Forelimb muscle (tissue), 1 donor: Measurements from ENCODE around the gene SOCS3. TPM values are rescaled to one million over a fixed set of nuclear protein-coding genes. Genes with fewer than 3 reads are reported as not detected.
"Not testable (repeated sequence)": the region's sequence is repeated elsewhere in the genome, so short reads cannot be mapped to it uniquely, and the experiment has no call there.

ENCODE experiments used
- DNase-seq: peaks from one replicate; pipeline ENCODE4 v3.0.0-alpha.2; 2013; ENCODE audit warnings: low read depth
- polyA plus RNA-seq: library from polyadenylated mRNA; unstranded; fragments of 120-200 nt; gene quantifications from one replicate; pipeline ENCODE4 v1.2.1, GENCODE V29; 2013; ENCODE audit not compliant: insufficient read length

The SOCS3 gene
- polyA plus RNA-seq, 1 donor, result 6.2 TPM

DNA sequence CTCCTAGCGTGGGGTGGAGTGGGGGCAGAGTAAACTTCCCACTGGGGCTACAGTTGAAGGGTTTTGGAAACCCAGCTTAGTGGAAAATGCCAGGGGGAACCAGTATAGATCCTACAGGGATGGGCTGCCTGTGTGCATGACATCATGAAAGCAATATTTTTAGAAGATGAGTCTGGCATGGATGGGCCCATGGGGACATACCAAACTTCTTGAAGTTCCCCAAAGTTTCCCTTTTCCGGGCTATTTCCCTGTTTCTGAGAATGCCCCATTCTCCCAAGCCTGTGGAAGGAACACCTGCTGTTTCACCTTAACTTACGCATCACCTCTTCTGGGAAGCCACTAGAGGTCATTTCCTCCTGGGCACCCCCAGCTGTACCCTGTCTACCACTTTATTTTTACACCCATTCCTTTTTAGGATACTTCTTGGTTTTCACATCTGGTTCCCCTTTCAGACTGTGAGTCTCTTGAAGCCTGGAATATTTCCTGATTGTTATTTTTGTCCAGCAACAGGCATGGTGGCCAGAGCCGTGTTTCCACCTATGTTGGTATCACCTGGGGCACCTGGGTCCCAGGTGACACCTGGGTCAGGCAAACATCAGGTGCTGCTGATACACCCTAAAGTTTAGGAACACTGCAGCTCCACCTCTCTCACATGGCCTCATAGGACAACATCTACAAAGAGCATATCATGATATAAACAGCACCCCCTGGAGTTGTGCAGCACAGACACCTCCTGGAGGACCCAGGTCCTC, 9.8 kb downstream of the SOCS3 start:
- no peak for DNase-seq

DNA sequence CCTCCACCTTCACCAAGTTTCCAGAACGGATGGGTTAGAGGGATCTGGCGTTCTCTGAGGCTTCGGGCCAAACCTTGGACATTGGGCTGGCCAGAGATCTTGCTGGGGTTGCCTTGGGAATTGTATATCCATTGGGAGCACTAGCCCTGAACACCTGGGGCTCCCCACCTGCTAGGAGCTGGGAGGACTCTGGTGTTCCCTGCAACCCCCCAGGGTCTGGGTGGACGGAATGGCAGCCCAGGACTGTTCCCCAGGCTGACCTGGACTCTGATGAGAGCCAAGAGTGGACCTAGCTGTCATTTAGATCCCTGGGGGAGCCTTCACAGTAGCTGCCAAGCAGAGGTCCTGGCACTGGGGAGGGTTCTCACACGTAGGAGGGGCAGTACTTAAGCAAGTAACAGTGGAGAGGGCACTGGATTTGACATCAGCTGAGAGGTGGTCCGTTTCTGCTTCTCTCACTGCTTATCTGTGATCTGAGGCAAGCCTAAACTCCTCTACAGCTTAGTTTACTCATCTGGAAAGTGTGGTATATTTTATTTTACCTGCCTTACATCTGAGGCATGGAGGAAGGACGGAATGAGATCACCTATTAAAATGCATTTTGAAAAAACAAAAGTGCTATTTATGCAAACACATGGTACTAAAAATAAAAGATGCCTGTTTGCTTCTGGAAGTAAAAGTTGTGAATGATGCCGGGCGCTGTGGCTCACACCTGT, 11.7 kb downstream of the SOCS3 start:
- DNase-seq, result no peak

DNA sequence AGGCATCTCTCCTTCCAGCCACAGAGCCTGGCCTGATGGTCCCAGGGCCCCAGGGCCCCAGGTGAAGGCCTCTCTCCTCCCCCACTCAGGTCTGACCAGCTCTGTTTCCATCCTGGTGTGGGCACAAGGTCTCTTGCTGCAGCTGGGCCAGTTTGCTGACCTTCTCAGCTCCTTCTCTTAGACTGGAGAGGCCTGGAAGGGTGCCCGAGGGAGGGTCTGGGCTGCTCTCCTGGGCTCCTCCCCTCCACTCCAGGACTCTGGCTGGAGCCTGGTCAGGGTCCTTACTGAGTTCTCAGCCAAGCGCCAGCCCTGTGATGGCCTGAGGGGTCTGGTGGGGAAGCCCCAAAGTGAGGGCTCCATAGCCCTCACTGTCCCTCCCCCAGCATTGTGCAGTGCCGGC, 12.4 kb downstream of the SOCS3 start:
- no peak for DNase-seq

DNA sequence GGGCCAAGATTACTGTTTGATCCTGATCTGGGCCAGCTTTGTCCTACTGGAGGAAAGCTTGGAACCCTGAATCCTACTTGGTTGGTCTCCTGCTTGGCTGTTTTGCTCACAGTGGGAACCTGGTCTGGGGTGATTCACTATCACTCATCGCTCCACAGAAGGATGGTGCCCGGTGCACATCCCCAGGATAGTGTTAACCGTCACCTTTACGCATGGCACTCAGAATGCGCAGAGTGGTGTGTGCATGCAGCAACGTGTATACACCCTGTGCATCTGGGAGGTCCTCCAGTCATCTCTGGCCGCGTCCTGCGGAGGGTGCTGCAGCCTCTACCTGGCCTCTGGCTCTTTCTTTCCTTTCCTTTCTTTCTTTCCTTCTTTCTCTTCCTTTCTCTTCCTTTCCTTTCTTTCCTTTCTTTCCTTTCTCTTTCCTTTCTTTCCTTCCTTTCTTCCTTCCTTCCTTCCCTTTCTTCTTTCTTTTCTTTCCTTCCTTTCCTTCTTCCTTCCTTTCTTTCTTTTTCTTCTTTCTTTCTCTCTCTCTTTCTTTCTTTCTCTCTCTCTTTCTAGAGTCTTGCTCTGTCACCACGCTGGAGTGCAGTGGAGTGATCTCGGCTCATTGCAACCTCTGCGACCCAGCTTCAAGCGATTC, 13.1 kb downstream of the SOCS3 start:
- no peak for DNase-seq

- no peak for DNase-seq
These were observed 13.9 kb downstream of the SOCS3 start for GRCh38 chr17:78345791-78346494.

DNA sequence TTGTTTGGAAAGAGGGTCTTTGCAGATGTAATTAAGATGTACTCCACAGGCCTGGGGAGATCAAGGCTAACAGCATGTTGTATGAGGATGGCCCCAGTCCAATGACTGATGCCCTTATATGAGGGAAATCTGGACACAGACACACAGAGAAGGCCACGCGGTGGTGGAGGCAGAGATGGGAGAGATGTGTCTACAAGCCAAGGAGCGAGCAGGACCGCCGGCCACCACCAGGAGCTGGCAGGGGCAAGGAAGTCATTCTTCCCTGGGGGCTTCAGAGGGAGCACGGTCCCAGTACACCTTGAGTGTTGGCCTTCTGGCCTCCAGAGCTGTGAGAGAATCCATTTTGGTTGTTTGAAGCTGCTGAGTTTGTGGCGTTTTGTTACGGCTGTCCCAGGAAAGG, 14.7 kb downstream of the SOCS3 start:
- DNase-seq, result no peak

DNA sequence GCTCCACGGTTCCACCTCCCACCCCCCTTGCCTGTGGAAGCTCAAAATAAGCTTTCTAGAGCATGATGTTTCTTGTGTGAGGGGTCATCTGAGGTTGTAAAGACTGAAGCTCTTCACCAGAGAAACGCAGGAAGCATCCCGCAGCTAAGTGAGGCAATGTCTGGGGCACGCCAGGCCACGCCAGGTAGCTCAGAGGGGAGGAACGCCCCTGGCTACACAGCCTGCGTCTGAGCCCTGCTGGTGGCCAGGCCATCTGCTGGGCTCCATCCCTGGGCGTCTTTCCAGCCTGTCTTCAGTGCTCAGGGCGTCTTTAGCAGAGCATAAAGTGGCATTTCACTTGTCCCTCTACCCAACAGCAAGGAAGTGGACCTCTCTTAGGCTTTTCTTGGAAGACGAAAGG, 15.2 kb downstream of the SOCS3 start:
- no peak for DNase-seq

DNA sequence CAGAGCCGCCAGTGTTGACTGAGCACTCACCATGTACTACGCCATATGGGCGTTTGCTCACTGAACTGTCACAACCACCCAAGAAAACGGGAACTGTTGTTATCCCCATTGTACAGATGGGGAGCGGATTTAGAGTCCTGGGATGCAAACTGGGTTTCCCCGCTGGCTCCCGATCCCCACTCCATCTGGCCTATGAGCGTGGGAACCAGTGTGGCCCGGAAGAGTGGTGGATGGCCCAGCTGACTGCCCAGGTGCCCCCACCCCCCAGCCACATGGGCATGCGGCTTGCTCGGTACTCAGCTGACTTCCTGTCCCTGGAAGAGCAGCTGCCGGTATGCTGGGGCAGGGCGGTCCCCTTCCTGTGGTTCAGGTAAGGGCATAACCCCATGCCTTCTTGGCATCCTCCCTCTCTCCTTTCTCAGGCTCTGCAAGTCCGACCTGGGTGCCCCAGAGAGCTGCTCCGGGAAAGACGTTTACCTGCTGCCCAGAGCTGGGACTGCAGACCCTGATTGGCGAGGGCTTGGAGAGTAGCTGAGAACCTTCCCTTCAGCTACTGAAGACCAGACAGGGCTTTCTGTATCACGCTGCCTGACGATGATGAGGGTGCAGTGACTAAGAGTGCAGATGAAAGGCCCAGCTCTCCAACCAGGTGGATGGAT, 16.2 kb downstream of the SOCS3 start:
- DNase-seq, result no peak

DNA sequence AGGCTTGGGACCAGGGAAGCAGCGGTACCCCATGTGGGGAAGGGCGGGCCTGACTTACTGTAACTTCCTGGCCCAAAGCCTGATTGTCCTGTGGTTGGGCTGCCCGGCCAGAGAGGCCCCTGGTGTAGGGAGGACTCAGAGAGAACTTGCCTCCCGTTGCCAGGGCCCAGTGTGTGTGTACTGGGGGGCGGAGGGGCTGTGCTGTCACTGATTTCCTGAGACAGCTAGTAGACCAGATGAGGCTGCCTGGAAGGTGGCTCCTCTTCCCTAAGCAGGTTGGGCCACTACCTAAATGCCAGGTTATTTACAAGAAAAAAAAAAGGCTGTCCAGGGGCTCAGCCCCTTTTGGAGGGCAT, 16.7 kb downstream of the SOCS3 start:
- no peak for DNase-seq

GRCh38 chr17:78342449-78343186, 17.3 kb downstream of the SOCS3 start:
- no peak for DNase-seq

DNA sequence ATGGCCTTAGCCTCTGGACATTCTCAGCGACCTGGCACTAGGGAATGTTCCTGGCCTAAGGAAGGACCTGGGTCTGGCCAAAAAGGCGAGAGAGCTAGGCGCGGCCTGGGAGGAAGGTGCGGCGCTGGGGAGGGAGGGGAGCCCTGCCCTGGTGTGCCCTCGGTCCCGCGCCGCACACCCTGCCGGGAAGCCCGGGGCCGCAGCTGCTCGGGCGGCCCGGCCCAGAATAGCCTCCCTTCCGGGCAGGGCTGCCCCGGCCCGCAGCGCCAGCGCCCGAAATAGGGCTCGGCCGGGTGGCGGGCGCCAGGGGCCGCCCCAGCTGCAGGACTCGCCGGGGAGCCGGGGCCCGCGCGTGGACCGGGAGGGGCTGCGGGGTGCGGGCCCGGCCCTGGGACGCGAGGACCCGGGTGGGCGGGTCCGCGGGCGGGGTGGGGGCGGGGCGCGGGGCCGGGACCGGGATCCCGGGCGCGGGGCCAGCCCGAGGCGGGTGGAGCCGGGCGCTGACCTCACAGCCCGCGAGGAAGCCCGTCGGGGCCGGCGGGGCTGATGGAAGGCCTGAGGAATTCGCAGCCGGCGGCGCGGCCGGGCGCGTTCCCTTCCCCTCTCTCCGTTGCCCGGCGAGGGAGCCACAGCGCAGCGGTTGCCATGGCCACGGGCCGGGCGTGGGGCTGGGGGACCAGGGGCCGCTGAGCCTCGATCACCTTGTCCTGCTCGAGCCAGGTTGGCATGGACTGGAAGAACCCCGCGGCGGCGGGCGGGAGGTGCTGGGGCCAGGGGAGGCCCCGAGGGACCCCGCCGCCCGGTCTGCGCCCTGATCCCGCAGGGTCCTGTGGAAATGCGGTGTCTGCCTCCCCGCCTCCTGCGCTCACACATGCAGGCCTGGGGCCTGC, 18.1 kb downstream of the SOCS3 start:
- DNase-seq, result no peak

DNA sequence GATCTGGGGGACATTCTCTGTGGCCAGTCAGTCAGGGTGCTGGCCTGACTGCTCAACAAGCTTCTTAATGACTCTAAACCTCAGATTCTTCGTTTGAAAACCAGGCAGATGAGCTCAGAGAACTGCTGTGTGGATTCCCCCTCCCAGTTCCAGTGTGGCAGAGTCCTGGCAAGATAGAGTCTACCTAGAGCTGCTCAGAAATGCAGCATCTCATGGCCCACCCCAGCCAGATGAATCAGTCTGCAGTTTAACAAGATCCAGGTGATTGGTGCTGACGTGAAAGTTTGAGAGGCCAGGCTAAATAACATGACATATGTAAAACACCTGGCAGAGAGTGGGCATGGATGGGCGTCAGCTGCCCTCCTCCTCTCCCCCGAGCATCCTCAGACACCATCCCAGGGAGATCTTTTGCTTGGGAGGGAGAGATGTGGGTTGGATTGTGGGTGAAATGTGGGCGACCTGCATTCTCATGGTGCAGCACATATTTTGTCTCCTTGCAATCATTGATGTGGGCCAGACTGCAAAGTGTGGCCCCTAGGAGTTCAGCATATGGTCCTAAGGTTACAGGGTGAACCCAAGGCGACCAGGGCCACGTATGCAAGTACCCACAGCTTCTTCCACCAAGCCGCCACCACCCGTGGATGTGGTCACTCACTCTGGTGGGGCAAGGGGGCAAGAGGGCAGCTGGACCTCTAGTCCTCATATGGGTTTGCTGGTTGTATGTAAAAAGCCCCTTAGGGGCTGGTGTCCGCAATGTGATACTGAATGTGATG, 19.5 kb downstream of the SOCS3 start:
- no peak for DNase-seq

DNA sequence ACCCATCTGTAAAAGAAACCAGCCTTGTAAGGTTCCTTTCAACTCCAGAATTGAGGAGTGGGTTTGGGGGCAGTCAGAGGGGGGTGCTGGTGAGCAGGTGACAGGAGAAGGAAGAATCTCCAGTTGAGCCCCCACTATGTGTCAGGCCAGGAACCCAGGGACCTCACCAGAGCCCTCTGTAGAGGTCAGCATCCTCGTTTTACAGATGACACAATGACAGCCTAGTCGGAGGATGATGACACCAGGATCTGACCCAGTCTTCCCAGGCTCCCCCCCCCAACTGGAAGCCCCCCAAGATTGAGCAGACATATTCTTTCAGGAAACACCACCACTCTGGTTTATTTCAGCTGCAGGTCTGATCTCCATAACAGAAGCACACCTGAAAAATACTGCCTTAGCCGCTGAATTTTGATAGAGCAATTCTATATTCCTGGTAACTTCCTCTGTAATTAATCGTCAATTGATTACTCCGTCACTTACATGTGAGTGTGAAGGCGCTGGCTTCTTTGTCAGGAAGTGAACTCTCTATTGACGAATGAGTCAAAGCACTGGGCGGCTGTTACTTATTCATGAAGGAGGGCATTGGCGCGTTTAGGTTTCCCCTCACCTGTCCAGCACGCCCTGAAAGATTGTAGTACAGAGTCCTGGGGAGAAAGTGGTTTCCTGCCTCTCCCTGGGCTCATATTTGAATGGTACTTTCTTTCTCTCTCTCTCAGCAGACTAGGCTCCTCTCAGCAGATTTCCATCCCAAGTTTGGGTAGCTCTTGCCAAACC, 21.2 kb downstream of the SOCS3 start:
- DNase-seq, result no peak

- DNase-seq, result no peak
These were observed 22.4 kb downstream of the SOCS3 start for GRCh38 chr17:78337244-78338109.

- DNase-seq, result no peak
These were observed 24.7 kb downstream of the SOCS3 start for GRCh38 chr17:78335209-78335608.

GRCh38 chr17:78332991-78333390, 26.9 kb downstream of the SOCS3 start:
- no peak for DNase-seq

DNA sequence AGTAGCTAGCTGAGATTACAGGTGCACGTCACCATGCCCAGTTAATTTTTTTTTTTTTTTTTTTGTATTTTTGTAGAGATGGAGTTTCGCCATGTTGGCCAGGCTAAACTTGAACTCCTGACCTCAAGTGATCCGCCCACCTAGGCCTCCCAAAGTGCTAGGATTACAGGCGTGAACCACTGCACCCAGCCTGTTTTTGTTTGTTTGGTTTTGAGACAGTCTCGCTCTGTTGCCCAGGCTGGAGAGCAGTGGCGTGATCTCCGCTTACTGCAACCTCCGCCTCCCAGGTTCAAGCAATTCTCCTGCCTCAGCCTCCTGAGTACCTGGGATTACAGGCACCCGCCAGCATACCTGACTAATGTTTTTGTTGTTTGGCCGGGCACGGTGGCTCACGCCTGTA, 28.5 kb downstream of the SOCS3 start:
- DNase-seq, result not testable (repeated sequence)
